Mesendoderm (in vitro differentiated cells): ENCODE data around the gene PHKA1.

ENCODE experiments used
- DNase-seq: peaks from one replicate; pipeline ENCODE4 v3.0.0; 2013
- H2AK5ac ChIP-seq: 2 replicates; pipeline ENCODE4 v1.6.1; 2013; ENCODE audit warnings: low read length, inconsistent platforms
- H2BK120ac ChIP-seq: 2 replicates; pipeline ENCODE4 v1.6.1; 2013; ENCODE audit warnings: low read depth, mild to moderate bottlenecking, low read length, moderate library complexity, mixed read lengths
- H2BK15ac ChIP-seq: replicated peaks from 2 replicates; pipeline ENCODE4 v1.6.1; 2013; ENCODE audit warnings: low read depth, mild to moderate bottlenecking, moderate library complexity
- H2BK5ac ChIP-seq: 2 replicates; pipeline ENCODE4 v1.6.1; 2013; ENCODE audit warnings: low read length, inconsistent platforms
- H3K18ac ChIP-seq: 2 replicates; pipeline ENCODE4 v1.6.1; 2013; ENCODE audit warnings: mild to moderate bottlenecking, low read length, mixed read lengths
- H3K23ac ChIP-seq: one replicate; pipeline ENCODE4 v1.6.1; 2013; ENCODE audit warnings: low read length
- H3K27ac ChIP-seq: 2 replicates; pipeline ENCODE4 v1.5.1; 2013; ENCODE audit warnings: low read depth, mild to moderate bottlenecking, inconsistent platforms, low read length, moderate library complexity
- H3K27me3 ChIP-seq: 2 replicates; pipeline ENCODE4 v1.6.1; 2013; ENCODE audit warnings: low read length, control low read depth, mild to moderate bottlenecking, inconsistent platforms; ENCODE audit not compliant: insufficient read depth, poor library complexity
- H3K36me3 ChIP-seq: 2 replicates; pipeline ENCODE4 v1.6.1; 2013; ENCODE audit warnings: low read length, inconsistent platforms; ENCODE audit not compliant: control insufficient read depth, insufficient read depth
- H3K4ac ChIP-seq: one replicate; pipeline ENCODE4 v1.6.1; 2013; ENCODE audit warnings: low read depth, mild to moderate bottlenecking, low read length, moderate library complexity
- H3K4me1 ChIP-seq: 2 replicates; pipeline ENCODE4 v1.6.1; 2013; ENCODE audit warnings: low read depth, low read length, inconsistent platforms; ENCODE audit not compliant: control insufficient read depth
- H3K4me2 ChIP-seq: 2 replicates; pipeline ENCODE4 v1.6.1; 2013; ENCODE audit warnings: low read length
- H3K4me3 ChIP-seq: 2 replicates; pipeline ENCODE4 v1.5.1; 2013; ENCODE audit warnings: mild to moderate bottlenecking, low read length
- H3K56ac ChIP-seq: one replicate; pipeline ENCODE4 v1.6.1; 2013; ENCODE audit warnings: low read length
- H3K79me1 ChIP-seq: 2 replicates; pipeline ENCODE4 v1.6.1; 2013; ENCODE audit warnings: low read length, inconsistent platforms
- H3K79me2 ChIP-seq: 2 replicates; pipeline ENCODE4 v1.6.1; 2013; ENCODE audit warnings: mild to moderate bottlenecking, low read length; ENCODE audit not compliant: control insufficient read depth, insufficient read depth
- H3K9ac ChIP-seq: 2 replicates; pipeline ENCODE4 v1.6.1; 2013; ENCODE audit warnings: low read length, inconsistent platforms
- H4K5ac ChIP-seq: one replicate; pipeline ENCODE4 v1.6.1; 2013; ENCODE audit warnings: low read length
- H4K8ac ChIP-seq: one replicate; pipeline ENCODE4 v1.6.1; 2013; ENCODE audit warnings: low read depth, mild to moderate bottlenecking, control low read depth, low read length, moderate library complexity
- WGBS: extraction: QIAGEN DNeasy Blood & Tissue Kit; methylation state at CpG from one replicate; pipeline ENCODE4 v1.1.7; 2013; ENCODE audit warnings: low lambda C conversion rate, missing lambda C conversion rate; ENCODE audit not compliant: insufficient coverage; ENCODE audit errors: extremely low coverage; 5-methylcytosine and 5-hydroxymethylcytosine counted together

Gene PHKA1

DNA sequence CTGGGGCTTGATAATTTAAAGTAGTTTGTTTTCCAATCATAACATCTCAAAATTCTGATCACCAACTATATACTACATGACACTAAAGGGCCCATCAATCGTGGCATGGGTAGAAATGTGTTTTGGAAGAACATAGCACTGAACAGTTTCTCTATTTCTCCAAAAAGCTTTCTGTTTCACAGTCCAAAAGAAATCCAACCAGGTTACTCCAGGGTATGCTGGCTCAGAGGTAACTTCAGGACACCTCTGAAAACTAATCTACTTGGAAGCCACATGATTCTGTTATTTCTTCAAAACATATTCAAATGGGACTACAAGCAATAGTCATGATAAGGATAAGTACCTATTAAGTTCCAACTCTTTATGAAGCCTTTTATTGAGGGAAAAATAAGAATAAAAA lies 8.3 kb downstream of the PHKA1 start:
- DNase-seq = no peak
- Histone ChIP-seq H3K79me1 (no peaks in the 10 kb centered on the region), H3K23ac (no peak overlapping the region), H3K18ac (no peak overlapping the region), H4K8ac (no peak overlapping the region), H2BK15ac (no peak overlapping the region), H3K27me3 (no peaks in the 10 kb centered on the region), H3K36me3 (no peaks in the 10 kb centered on the region), H3K4ac (no peak overlapping the region), H4K5ac (no peak overlapping the region), H2BK120ac (no peak overlapping the region), H3K27ac (no peak overlapping the region), H3K4me3 (no peak overlapping the region), H3K56ac (no peak overlapping the region), H3K4me1 (no peaks in the 10 kb centered on the region), H2BK5ac (no peak overlapping the region), H3K9ac (no peak overlapping the region), H3K79me2 (no peaks in the 10 kb centered on the region), H3K4me2 (no peak overlapping the region), H2AK5ac (no peak overlapping the region)
- WGBS = no CpG with 5 or more reads among the region's 1 CpG

GRCh38 chrX:72705111-72705510 lies 9.0 kb downstream of the PHKA1 start:
- H2BK5ac ChIP-seq = no peak overlapping the region
- no peak overlapping the region for H3K56ac ChIP-seq
- no peak overlapping the region for H3K27ac ChIP-seq
- H4K8ac ChIP-seq = no peak overlapping the region
- no peak overlapping the region for H3K23ac ChIP-seq
- H3K79me1 ChIP-seq = no peaks in the 10 kb centered on the region
- no peak for DNase-seq
- no peaks in the 10 kb centered on the region for H3K79me2 ChIP-seq
- H2BK120ac ChIP-seq = no peak overlapping the region
- H3K4ac ChIP-seq = no peak overlapping the region
- no peaks in the 10 kb centered on the region for H3K36me3 ChIP-seq
- no peak overlapping the region for H2AK5ac ChIP-seq
- no peak overlapping the region for H3K4me3 ChIP-seq
- no peak overlapping the region for H3K9ac ChIP-seq
- H3K4me1 ChIP-seq = no peaks in the 10 kb centered on the region
- no peak overlapping the region for H2BK15ac ChIP-seq
- no peak overlapping the region for H3K4me2 ChIP-seq
- no peaks in the 10 kb centered on the region for H3K27me3 ChIP-seq
- H4K5ac ChIP-seq = no peak overlapping the region
- H3K18ac ChIP-seq = no peak overlapping the region

- no peak overlapping the region for H3K18ac ChIP-seq
- no peak overlapping the region for H3K27ac ChIP-seq
- no peak overlapping the region for H4K8ac ChIP-seq
- no peak overlapping the region for H3K4ac ChIP-seq
- H3K4me3 ChIP-seq = no peak overlapping the region
- no peak overlapping the region for H3K23ac ChIP-seq
- no peak overlapping the region for H4K5ac ChIP-seq
- H3K79me1 ChIP-seq = no peaks in the 10 kb centered on the region
- no peak overlapping the region for H2AK5ac ChIP-seq
- no peaks in the 10 kb centered on the region for H3K4me1 ChIP-seq
- no peaks in the 10 kb centered on the region for H3K27me3 ChIP-seq
- H3K56ac ChIP-seq = no peak overlapping the region
- no peak overlapping the region for H2BK120ac ChIP-seq
- H2BK5ac ChIP-seq = no peak overlapping the region
- no peaks in the 10 kb centered on the region for H3K79me2 ChIP-seq
- no peak overlapping the region for H3K9ac ChIP-seq
- no peaks in the 10 kb centered on the region for H3K36me3 ChIP-seq
- no peak for DNase-seq
- H2BK15ac ChIP-seq = no peak overlapping the region
- H3K4me2 ChIP-seq = no peak overlapping the region
- WGBS = no CpG with 5 or more reads among the region's 2 CpGs
These were observed 19.9 kb downstream of the PHKA1 start for GRCh38 chrX:72694170-72694569.

DNA sequence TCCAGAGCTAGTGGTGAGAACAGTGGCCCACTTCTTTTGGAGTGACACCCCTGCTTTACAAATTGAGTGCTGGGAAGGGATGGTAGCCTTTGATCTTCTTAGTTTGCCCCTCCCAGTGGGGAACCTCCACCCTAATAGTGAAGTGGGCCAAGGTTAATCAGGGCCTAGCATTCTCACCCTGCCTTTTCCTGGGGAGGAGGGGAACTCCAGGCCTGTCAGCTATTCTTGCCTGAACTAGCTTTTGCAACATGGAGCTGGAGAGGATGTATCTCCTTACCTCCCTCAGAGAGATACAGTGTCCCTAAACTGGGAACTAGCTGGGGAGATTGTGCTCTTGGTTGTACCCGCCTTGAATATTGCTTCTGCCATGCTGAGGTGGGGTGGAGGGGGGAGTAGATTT lies 20.6 kb downstream of the PHKA1 start:
- Histone ChIP-seq H4K5ac (no peak overlapping the region), H3K27me3 (no peaks in the 10 kb centered on the region), H3K4me1 (no peaks in the 10 kb centered on the region), H2AK5ac (no peak overlapping the region), H2BK5ac (no peak overlapping the region), H3K27ac (no peak overlapping the region), H2BK15ac (no peak overlapping the region), H3K56ac (no peak overlapping the region), H3K4me3 (no peak overlapping the region), H3K79me1 (no peaks in the 10 kb centered on the region), H3K23ac (no peak overlapping the region), H3K9ac (no peak overlapping the region), H3K4me2 (no peak overlapping the region), H3K79me2 (no peaks in the 10 kb centered on the region), H3K4ac (no peak overlapping the region), H4K8ac (no peak overlapping the region), H2BK120ac (no peak overlapping the region), H3K18ac (no peak overlapping the region), H3K36me3 (no peaks in the 10 kb centered on the region)
- no CpG with 5 or more reads among the region's 1 CpG for WGBS
- no peak for DNase-seq

- H3K4me3 ChIP-seq = no peak overlapping the region
- no peak overlapping the region for H4K8ac ChIP-seq
- H3K18ac ChIP-seq = no peak overlapping the region
- no peak overlapping the region for H2BK5ac ChIP-seq
- H3K27ac ChIP-seq = no peak overlapping the region
- no peak overlapping the region for H3K23ac ChIP-seq
- no peaks in the 10 kb centered on the region for H3K79me2 ChIP-seq
- H3K36me3 ChIP-seq = no peaks in the 10 kb centered on the region
- H2AK5ac ChIP-seq = no peak overlapping the region
- H3K9ac ChIP-seq = no peak overlapping the region
- no peak for DNase-seq
- WGBS = no CpG with 5 or more reads among the region's 1 CpG
- no peak overlapping the region for H4K5ac ChIP-seq
- H3K4ac ChIP-seq = no peak overlapping the region
- H2BK15ac ChIP-seq = no peak overlapping the region
- H3K56ac ChIP-seq = no peak overlapping the region
- H3K79me1 ChIP-seq = no peaks in the 10 kb centered on the region
- no peaks in the 10 kb centered on the region for H3K27me3 ChIP-seq
- H3K4me1 ChIP-seq = no peaks in the 10 kb centered on the region
- H2BK120ac ChIP-seq = no peak overlapping the region
- no peak overlapping the region for H3K4me2 ChIP-seq
These were observed 26.7 kb downstream of the PHKA1 start for GRCh38 chrX:72687396-72687795.

DNA sequence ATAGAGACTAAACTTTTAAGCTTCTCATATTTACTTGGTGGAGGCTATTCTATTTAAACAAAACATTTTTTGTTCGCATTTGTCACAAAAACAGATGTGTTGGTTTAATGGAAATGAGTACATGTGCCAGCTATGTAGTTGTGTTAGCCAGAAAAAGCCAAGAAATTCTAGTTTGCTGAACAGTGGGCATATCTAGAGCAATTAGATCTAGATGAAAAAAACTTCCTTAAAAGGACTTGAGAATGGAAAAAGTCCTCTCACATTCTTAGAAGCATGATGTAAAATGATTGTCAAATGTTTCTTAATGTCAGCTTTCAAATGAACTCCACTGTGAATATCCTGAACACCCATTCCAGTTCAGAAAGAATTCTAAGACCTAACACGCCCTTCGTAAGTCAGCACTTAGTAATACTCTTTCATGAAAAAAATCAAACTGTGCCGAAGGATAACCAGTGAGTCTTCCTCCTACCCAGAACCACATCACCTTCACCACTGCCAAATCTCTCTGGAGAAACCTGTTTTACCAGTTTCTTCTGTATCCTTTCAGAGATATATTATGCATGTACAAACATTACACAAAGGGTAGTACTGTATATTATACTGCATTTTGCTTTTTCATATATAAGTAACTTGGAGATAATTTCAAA lies 28.2 kb downstream of the PHKA1 start:
- H3K36me3 ChIP-seq = no peaks in the 10 kb centered on the region

More for the DNA sequence above, 28.2 kb downstream of the PHKA1 start:
- Histone ChIP-seq H3K79me2 (no peaks in the 10 kb centered on the region), H3K27me3 (no peaks in the 10 kb centered on the region), H3K56ac (no peak overlapping the region), H3K4me1 (no peaks in the 10 kb centered on the region), H3K4me2 (no peak overlapping the region), H3K27ac (no peak overlapping the region), H3K4ac (no peak overlapping the region), H3K23ac (no peak overlapping the region), H2BK5ac (no peak overlapping the region), H3K4me3 (no peak overlapping the region), H4K8ac (no peak overlapping the region), H2AK5ac (no peak overlapping the region), H2BK120ac (no peak overlapping the region), H3K9ac (no peak overlapping the region), H2BK15ac (no peak overlapping the region), H3K79me1 (no peaks in the 10 kb centered on the region), H4K5ac (no peak overlapping the region), H3K18ac (no peak overlapping the region)
- DNase-seq = no peak
- WGBS = no CpG with 5 or more reads among the region's 4 CpGs
